Measurements from ENCODE around the gene GRM8.

DNA sequence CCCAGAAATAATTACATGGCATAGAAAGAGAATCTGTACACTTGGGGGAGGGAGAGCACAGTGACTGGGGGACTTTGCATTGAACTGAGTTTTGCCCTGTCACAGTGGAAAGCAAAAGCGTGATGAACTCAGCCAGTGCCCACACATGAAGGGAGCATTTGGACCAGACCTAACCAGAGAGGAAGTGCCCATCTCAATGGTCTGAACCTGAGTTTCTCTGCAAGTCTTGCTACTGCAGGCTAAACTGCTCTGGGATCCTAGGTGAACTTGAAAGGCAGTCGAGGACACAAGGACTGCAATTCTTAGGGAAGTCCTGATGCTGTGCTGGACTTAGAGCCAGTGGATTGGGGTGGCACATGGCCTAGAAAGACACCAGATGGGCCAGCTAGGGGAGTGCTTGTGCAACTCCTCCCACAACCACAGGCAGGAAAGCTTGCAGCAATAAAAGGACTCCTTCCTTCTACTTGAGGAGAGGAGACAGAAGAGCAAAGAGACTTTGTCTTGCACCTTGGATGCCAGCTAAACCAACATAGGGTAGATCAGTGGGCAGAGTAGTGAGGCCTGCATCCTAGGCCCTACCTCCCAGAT is 259.0 kb downstream of the GRM8 start:
- TF ChIP-seq POLR2A (IDR thresholded peaks at IDR 0.05; ENCODE audit: low read depth, low read length) (no peak), POLR2AphosphoS5 (IDR thresholded peaks at IDR 0.05; ENCODE audit: low read depth, low read length) (no peak), TAF1 (IDR thresholded peaks at IDR 0.05; ENCODE audit: borderline replicate concordance, low read depth, low read length) (no peak)

All from GM12892 (cell line).